ENCODE measurements around the gene EPHA7.

Gene EPHA7

DNA sequence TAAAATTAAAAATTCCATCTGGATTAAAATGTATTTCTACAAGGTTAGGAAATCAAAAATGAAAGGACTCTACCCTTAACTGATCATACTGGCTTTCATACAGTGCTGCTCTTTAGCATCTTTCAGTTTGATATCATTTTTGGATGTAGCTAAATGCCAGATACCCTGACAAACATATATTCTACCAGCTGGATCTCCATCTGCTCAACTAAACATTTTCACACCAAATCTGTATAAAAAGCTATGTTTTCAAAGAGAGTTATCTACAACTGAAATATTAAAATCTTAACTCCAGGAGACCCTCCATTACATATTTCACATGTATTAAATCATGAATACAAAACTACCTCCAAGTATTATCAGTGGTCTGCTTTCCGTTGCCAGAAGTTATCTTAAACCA, 95.7 kb downstream of the EPHA7 start:
- no peak for DNase-seq (ENCODE audit: low read depth)

DNA sequence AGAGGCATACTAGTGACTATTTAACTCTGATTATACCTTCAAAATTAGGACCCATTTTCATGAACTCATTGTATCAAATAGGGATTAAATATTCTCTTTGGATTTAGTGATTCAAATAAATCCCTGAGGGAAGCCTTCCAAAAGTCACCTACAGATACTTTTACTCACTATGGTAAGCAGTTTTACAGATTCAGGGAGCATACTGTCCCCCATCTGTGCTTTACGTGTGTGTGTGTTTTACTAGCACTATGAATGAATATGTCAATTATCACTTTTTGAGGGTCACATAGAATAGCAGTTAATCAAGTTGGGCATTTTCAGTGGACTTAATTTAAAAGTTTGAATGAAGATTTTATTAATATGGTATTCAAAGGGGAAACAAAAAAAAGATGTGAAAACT, 96.7 kb downstream of the EPHA7 start:
- DNase-seq (ENCODE audit: low read depth) = no peak

DNA sequence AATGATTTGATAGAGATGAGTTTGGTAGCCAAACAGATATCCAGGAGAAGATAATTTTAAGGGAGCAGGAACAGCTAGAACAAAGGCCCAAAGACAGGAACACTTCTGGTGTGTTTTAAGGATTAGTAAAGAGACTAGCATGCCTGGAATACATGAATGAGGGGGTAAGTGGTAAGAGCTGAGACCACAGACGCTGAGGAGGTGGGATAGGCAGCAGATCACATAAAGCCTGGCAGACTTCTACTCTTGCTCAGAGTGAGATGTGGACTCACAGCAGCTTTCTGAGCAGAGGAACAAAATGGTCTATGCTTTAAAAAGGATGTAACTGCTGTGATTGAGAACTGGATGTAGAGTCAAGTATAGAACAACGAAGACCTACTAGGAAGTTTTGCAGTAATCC, 100.1 kb downstream of the EPHA7 start:
- no peak for DNase-seq (ENCODE audit: low read depth)

DNA sequence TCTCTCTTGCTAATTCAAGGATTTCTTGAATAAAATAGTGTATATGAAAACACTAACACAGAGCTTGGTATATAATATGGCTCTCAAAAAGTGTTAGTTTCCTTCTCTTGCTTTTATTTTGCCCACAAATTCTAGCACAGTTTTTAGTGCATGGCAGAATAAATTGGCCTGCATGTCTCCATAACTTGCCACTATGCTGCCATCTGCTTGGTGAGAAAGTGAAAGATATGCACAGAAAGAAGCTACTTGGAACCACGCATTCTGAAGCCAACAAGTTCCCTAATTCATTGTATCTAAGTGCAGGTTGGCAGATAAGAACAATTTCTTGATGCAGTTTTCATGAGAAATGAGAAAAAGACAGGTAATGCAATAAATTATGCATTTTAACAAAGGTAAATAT, 101.2 kb downstream of the EPHA7 start:
- DNase-seq (ENCODE audit: low read depth) = no peak

DNA sequence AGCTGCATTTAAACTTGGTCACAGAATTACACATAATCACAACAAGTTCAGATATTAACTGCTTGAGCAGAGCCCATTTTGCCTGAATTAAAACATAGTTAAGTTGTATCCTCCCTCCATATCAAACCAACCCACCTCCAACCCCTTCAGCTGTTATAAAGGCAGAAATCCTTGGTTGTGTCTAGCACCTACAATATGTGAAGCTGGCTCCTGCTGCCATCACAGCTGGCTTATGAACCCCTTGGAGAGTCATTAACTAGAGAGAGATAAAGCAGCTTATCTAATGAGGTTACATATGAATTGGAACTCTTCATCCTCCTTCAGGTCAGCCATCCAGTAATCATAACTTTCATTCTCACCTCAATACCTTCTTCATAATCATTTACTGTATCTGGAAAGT, 101.8 kb downstream of the EPHA7 start:
- no peak for DNase-seq (ENCODE audit: low read depth)

DNA sequence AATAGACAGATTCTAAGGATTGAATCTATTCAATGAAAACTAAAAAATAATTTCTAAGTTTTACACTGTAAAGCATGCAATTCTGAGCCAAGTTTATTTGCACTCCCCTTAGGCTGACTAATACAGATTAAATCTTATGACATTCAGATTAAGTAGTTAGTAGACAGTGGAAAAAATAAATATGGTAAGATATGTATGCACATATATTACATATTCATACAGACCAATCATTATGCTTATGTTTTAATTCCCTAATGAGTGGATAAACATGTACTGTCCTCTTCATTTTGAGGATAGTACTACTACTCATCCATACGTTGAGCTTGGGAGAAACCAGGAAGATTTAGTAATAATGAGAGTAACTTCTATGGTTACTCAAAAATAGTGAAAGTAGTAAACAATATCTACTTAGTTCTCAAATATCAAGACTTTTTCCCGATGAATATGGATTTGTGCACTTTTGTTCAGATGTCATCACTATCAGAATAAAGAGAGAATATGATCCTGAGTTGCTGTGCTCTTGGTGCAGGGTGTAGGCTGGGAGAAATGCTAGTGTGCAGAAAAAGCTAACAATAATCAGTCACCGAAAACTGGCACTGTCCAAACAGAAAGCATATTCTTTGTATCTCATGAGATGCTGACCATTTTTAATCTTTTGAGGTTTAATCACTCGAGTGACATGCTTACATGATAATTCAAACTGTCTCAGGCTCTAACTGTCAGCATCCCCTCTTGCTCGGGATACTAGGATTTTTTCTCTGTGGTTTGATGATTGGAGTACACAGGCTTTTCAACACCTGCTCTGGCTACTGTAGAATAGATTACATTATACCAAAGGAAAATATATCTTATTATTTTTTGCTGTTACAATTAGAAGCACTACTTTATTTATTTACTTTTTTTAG, 111.6 kb downstream of the EPHA7 start:
- DNase-seq (ENCODE audit: low read depth) = no peak

DNA sequence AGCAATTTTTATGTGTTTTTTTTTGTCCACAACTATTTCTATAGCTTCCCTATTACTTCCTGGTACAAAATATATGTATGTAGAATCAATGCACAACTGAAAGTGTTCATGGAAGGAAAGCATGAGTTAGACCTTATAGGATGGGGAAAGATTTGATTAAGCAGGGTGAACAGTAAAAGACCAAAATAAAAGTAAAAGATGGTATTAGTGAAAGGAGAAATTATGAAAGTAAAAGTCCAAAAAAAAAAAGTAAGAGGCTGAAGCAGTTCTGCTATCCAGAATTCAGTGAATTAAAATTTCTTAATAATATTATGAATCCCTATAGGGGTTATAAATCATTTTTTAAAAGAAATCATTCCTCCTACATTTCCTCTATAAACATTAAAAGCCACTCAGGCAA, 114.3 kb downstream of the EPHA7 start:
- no peak for DNase-seq (ENCODE audit: low read depth)

DNA sequence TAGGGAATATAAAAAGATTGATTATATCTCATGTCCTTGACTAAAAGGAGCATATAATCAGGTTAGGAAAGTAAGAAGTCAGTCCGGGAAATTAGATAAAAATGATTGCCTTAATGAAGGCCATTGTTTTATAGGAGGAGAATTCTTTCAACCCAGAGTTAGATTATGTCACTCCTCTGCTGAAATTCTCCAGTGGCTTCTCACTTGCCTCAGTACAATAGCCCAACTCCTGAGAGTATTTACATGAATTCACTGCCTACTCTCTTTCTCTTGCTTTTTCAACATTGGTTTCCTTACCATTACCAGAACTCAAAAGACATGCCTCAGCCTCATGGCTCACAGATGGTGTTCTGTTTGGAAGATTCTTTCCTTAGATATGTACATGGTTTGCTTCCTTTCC, 114.9 kb downstream of the EPHA7 start:
- no peak for DNase-seq (ENCODE audit: low read depth)

DNA sequence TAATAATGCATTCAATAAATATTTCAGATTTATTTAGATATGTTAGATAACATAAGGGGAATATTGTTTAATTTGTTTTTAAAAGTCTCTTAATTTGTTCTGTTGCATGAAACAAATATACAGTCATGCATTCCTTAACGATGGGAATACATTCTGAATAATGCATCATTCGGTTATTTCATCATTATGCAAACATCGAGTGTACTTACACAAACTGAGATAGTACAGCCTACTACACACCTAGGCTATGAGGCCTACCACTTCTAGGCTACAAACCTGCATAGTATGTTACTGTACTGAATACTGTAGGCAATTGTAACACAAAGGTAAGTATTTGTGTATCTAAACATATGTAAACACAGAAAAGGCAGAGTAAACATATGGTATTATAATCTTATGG, 118.7 kb downstream of the EPHA7 start:
- no peak for DNase-seq (ENCODE audit: low read depth)

DNA sequence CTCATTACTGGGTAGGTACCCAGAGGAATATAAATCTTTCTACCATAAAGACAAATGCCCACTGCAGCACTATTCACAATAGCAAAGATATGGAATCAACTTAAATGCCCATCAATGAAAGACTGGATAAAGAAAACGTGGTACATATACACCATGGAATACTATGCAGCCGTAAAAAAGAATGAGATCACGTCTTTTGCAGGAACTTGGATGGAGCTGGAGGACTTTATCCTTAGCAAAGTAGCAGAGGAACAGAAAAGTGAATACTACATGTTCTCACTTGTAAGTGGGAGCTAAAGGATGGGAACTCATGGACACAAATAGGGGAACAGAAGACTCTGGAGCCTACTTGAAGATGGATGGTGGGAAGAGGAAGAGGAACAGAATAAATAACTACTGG, 119.7 kb downstream of the EPHA7 start:
- DNase-seq (ENCODE audit: low read depth) = no peak

DNA sequence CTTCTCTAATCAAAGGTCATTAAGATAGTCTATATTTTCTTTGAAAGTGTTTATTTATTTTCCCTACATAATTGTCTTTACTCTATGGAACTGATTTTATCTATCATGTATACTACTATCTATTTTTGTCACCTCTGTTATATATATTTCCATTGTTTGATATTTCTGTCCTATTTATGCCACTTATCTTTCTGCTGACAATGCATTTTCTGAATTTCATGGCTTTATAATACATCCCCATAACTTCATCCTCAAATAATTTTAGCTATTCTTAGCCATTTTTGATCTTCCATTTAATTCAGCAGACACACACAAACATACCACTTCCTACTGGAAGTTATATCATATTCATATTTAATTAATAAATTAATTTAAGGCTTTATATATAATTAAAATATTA, 123.7 kb downstream of the EPHA7 start:
- no peak for DNase-seq (ENCODE audit: low read depth)

DNA sequence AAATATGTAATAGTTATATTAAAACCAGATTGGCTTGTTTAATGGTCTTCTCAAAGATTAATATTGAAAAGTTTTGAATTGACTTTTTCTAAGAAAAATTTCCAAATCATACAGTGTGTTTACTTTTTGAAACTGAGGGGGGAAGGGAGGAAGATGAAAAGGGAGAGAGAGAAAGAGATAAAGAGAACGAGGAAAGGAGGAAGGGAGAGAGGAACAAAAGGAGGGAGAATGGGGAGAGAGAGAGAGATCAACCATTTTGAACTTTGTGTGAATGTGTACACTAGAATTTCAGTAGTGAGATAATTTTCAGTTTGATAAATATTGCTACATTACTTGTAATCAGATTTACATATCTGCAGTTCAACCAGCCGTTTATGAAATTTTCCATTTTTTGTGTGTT, 124.5 kb downstream of the EPHA7 start:
- no peak for DNase-seq (ENCODE audit: low read depth)

DNA sequence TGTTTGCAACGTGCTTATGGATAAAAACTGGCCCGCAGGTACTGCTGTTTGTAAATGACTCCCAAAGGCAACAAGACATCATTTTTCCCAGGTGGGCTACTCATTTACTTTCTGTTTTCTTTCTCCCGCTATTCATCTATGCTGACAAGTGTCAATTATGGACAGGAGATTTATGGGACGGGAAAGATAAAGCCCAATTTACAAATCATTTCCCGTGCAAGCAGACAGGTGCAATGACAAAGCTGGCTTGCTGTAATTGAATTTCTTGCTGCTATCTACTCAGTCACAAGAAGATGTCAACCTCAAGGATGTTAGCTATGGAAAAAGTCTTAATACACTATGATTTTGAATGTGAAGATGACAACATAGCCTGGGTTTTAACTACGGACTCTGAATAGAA, 125.5 kb downstream of the EPHA7 start:
- DNase-seq (ENCODE audit: low read depth) = no peak

DNA sequence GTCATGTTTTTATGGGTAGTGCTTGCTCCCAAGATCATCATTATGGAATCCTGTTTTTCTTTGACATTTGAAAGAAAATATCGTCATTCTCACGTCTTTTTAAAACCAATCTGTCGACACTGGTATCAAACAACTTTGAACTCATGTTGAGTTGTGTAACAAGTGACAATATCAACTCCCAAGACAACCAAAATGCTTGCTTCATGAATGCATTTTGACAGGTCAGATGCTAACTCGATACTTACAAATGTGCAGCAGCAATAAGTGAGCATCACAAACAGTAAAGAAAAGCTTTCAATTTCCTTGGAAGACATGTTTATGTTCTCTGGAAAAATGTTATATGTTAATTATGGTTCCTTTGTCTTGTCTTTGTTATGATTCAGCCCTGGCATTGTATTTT, 125.9 kb downstream of the EPHA7 start:
- DNase-seq (ENCODE audit: low read depth) = no peak

DNA sequence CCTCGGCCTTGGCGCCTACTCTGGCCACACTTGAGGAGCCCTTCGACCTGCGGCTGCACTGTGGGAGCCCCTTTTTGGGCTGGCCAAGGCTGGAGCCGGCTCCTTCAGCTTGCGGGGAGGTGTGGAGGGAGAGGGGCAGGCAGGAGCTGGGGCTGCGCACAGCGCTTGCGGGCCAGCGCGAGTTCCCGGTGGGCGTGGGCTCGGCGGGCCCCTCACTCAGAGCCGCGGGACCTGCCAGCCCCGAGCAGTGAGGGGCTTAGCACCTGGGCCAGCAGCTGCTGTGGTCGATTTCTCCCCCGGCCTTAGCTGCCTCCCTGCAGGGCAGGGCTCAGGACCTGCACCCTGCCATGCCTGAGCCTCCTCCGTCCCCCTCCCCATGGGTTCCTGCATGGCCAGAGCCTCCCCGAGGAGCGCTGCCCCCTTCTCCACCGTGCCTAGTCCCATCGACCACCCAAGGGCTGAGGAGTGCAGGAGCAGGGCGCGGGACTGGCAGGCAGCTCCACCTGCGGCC, 136.8 kb downstream of the EPHA7 start:
- no peak for DNase-seq (ENCODE audit: low read depth)

DNA sequence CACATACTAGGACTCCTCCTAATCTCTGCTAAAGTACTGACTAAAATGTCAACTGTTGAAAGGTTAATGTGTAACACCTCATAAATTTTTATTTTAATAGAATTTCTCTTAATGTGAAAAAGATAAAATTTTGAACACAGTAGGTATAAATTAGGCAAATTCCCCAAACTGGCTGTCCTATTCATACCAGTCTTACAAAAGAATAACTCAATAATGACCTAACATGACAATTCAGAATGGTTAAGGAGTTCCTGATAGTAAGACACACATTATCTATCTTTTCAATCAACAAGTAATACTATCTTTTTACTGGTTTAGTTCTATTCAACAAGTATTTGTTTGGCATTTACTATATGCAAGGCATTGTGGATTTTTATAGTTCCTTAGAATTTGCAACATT, 141.1 kb downstream of the EPHA7 start:
- DNase-seq (ENCODE audit: low read depth) = no peak

DNA sequence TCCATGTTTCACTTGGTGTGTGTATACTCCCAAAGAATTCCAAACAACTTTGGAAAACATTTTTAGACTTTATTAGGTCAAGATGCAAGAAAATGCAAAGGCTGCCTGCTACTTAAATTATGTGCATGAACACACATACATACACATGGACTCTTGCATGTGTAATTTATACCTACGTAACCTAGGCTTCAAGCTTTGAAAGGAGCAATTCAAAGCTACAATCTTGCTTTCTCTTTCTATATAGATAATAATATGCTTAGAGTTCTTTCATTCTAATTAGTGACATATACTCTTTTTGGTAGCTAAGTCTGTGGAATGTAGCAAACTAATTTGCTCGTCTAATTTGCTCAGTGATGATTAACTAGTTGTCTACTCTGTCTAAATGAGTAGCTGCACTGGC, 146.5 kb downstream of the EPHA7 start:
- no peak for DNase-seq (ENCODE audit: low read depth)

DNA sequence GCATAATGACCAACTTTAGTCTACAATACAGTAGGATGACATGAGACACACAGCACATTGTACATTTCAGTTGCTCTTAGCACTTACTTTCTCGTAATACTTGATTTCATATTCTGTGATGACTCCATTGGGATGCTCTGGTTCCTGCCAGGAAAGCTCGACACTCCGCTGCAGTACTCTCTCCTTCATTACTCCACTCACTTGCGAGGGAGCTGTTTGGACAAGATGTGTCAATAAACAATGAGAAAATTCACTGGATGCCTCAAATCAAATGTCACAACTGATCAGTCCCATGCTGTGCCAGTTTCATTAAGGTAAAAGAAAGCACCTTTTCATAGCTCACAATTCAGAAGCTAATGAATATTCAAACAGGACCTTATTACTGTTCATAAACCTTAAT, 147.1 kb downstream of the EPHA7 start:
- no peak for DNase-seq (ENCODE audit: low read depth)

DNA sequence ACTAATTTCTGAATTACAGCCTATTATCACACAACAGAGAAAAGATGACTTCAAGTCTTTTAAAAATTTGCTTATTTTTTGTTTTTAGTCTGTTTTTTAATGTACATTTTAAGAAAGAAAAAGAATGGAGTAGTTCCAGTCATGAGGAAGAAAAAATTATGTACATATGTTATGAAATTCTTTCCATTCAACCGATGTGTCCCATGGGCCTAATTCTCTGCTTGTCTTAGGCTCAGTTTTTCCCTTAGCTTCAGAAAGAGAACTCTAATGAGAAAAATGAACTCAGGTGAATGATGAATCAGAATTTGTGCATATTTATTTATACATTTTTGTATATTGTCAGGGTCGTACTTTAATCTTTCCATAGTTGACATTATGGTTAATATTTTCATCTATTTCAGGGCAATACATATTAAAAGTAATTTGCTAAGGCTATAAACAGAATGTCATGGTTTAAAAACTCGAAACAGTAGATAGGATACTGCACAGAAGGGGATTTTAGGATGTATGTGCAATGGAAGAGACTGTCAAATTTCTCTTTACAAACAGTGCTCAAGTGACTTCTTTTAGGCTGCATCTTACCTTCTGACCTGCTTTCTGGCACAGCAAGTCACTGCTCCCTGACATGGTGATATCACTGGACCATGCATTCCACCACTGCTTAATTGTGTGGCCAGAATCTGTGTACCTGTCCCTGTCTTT, 153.1 kb downstream of the EPHA7 start:
- no peak for DNase-seq (ENCODE audit: low read depth)

DNA sequence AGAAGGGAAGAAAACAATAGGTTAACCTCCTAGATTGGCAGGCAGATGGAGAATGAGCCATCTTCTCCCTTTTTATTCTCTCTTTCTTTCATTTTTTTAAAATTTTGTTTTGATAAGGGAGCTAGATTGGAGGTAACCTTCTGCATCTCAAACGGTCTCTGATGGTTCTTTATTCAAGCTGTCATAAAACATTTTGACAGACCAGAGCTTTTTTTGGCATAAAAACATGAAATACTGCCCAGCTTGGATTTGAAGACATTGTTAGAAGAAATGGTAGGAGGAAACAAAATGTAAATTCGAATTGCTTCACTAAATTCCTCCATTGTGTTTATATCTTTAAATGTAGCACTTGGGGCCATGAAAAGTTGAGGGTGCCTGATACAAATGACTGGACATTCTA, 158.5 kb downstream of the EPHA7 start:
- no peak for DNase-seq (ENCODE audit: low read depth)

DNA sequence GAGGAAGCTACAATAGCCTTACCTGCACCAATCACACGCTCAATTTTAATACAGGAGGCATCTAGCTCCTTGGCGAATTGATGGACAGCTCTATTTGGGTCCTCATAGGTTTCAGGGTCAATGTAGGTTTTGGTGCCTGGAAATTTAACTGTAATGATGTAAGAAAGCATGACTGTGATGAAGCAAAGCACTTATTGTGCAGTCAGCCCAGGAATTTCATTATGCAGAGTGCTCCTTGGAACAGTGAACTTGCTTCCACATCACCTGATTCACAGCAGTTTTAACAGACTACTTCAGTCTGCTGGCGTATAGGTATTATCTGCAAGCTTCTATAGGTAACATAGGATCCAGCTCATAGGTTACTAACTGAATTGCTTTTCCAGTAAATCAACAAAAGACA, 160.0 kb downstream of the EPHA7 start:
- DNase-seq (ENCODE audit: low read depth) = no peak

DNA sequence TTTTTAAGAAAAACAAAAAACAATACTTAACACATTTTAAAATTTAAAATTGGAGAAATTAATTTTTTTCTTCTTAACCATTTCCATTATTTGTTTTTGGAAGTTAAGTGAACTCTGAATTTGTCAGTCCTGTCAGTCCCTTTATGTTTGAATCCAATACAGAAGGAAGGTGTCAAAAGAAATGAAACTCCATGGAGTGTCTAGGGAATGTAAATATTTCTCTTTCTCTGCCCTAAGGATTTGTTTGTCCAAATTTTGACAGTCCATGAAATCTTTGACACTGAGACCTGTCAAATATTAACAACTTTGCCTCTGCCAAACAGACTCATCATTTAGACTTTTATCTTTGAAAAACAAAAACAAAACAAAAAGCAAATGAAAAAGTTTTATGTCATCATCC, 166.4 kb downstream of the EPHA7 start:
- no peak for DNase-seq (ENCODE audit: low read depth)

DNA sequence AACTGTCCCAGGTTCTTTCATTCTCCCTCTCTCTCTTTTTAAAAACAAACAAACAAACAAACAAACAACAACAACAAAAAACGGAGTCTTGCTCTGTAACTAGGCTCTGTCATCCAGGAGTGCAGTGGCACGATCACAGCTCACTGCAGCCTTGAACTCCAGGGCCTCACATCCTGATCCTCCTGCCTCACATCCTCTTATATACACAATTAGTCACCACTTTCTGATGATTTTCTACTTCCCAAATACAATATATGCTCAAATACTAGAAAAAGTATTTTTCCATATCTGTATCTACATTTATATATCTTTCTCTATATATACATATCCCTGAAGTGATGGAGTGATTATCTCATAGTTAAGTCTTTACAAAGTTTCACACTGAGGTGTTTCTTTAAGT, 170.7 kb downstream of the EPHA7 start:
- no peak for DNase-seq (ENCODE audit: low read depth)
